HG02884 (cell line): ENCODE measurements around the gene RTN4RL1.

Experiments
- ATAC-seq: cut with Tn5 transposase; IDR thresholded peaks from one replicate; pipeline ENCODE4 v1.9.1; 2021; ENCODE audit warnings: mild to moderate bottlenecking, moderate library complexity; ENCODE audit not compliant: unreplicated experiment

RTN4RL1 gene

DNA sequence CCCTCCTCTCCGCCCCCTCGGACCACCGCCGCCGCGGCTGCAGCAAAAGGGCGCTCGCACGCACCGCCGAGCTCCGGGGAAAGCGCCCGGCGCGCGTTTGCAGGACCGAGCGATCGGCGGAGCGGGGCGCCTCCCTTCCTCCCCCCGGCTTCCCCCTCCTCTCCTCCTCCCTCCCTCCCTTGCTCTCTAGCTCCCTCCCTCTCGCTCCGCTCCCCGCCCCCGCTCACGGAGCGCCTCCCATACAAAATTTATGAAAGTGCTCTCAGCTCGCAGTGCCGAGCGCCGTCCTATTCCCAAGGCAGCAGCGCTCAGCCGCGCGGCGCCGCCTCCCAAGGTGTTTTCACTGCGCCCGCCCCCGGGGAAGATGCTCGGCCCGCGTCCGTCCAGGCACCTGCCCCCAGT lies at the start of gene RTN4RL1:
TSS of gene RTN4RL1 (minus strand) at position 115 of the 402 bp plus-strand sequence. CDS start 469 bp downstream, outside the sequence.
- ATAC-seq = no peak

DNA sequence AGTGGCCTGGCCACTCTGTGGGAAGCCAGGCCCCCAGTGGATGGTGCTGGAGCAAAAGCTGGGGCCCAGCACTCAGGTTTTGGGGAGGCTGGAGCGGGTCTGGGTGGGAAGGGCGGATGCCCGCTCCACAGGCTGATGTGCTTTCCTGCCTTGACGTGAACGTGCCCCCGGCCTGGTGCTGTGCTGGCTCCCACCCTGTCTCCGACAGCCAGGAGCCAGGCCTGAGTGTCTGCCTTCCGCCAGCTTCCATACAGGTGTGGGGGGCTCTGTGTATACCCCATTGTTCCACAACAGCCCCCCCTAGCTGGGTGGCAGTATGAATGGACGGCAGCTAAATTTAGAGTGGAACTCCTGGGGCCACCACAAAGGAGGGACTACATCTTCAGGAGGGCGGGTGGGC lies 49.8 kb upstream of the RTN4RL1 start:
- no peak for ATAC-seq

GRCh38 chr17:2071455-2072281 lies 46.5 kb upstream of the RTN4RL1 start:
- ATAC-seq = no peak

DNA sequence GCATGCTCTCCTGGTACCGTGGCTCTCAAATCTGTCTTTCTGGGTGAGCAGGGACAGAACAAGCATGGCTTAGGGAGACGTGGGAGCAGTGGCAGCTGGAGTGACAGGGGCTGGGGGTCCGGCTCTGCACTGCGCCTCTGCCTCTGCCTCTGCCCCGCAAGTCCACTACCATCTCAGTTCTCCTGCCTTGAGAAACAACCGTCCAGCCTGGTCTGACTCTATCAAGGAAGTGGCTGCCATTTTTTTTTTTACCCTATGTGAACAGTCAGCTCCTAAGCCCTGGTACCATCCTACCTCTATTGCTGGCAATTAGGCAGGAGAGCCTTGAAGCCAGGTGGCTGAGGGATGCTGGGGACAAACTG lies 45.9 kb upstream of the RTN4RL1 start:
- ATAC-seq = no peak

DNA sequence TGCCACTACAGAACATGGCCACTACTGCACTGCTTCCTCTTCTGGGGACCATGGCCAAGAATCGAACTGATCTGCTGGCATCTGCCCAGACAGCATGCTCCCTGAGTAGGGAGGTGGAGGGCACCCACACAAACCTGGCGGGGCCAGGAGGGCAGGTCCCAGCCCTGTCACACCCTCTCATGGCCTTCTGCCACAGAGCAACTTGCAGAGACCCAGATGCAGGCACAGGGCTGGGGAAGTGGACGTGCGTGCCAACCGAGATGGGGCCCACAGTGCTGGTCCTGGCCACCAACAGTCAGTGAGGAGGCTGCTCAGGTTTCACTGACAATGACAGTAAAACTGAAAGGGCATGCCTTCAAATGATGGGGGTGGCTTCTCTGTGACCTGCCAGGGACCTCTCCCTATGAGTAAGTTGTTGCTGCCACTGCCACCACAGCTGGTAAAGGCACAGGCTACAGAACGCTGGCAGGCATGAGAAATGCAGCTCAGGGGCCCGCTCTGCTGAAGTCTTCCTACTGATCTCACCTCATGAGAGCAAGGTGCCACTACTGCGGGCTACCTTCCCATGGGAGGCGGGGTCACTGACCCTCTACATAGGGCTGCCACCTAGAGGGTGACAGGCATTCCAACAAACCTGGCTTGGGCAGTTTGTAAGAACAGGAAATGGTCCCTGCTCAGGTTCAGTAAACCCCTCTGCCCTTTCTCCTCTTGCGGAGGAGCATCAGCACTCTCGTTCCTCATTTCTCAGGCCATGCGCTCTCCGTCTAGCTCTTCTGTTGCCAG lies 45.3 kb upstream of the RTN4RL1 start:
- ATAC-seq = peak; percentile 68

DNA sequence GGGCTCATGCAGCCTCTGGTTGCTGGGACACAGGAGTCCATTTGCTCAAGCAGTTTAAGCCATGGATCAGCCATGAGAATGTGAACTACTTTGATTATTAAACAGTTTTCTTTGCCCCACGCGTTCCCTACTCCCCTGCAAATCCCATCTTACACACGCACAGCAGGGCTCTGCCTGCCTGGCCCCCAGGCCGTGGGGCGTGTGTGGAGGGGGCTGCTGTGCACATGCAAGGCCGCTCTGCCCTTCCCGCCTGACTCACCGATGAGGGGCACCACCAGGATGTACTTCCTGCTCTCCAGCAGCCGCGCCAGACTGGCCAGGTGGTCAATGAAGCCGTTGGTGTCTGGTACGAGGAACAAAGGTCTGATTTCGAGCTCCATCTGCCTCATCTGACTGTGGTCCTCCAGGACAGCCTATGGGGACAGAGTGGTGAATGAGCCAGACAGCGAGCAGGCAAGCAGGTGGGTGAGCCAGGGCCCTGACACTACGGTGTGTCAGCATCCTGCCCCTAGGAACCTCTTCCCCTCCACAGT lies 43.5 kb upstream of the RTN4RL1 start:
- ATAC-seq = no peak

- no peak for ATAC-seq
Measured at GRCh38 chr17:2068031-2068518, 42.9 kb upstream of the RTN4RL1 start.

DNA sequence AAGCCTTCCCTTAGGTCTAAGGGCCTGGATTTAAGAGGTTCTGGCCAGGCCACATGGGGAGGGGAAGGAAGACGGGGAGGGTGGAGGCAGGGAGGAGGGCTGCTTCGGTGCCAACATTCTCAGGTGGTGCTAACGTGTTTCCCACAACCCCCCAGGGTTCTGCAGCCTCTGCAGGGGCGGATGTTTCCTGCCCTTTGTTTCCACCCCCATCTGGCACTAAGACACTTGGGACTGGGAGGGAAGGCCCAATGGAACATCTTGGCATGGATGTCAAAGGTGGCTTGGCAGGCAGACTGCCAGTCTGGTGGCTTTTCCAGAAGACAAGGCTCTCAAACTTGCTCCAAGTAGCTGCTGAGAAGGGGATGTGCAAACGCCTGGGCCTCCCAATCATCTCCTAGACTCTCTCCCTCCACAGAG lies 42.5 kb upstream of the RTN4RL1 start:
- ATAC-seq = no peak

DNA sequence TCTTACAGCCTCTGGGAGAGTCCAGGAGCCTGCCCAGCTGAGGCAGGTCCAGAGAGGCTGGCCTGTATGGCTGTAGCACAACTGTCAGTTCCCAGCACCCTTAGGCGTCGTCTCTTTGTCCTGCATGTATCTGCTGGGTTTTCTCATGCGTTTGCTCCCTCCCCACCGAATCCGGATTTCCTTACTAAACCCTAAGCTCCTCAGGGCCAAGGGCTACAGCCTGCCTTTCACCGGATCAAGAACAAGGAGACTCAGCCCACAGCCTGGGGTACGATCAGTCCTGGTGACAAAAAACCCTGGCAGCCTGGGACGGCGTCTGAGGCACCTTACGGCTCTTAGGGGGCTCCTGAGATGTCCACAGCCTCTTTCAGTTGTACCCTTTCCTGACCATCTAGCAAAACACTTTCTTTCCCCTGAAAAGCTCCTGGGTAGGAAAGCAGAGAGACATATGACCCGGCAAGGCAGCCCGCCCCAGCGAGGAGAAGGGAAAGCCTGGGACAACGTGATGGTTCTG lies 42.0 kb upstream of the RTN4RL1 start:
- no peak for ATAC-seq

DNA sequence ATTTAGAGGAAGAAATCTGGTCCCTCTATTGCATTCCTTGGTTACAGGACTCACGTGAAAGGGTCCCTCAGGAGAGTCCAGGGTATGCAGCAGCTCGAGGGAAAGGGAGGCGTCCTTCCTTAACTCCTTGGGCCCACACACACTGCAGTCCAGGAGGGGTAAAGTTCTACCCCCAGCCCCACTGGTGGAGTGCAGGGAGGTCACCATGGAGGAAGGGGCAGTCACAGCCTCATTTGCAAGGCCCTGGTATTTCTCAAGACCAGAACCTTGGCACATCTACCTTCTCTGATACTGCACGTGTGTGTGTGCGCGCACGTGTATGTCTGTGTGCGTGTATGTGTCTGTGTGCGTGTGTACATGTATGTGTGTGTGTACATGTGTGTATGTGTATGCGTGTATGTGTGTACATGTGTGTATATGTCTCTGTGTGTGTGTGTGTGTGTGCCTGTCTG lies 40.8 kb upstream of the RTN4RL1 start:
- no peak for ATAC-seq

GRCh38 chr17:2064980-2065785 lies 40.0 kb upstream of the RTN4RL1 start:
- ATAC-seq = no peak

- ATAC-seq = no peak
Measured at GRCh38 chr17:2064520-2064971, 39.4 kb upstream of the RTN4RL1 start.

DNA sequence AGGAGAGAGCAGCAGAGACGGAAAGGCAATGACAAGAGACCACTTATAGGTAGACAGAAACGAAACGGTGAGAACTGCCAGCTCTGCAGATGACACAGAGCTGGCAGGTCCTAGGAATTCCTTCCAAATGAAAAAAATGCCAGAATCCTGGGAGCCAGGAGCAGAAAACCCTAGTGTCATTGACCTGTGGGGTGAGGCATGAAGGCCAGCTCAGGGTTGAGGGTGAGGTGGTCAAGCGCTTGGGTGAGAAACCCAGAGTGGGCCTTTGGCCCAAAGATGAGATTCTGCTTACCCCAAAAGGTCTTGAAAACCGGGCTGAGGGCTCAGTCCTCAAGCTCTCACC lies 39.0 kb upstream of the RTN4RL1 start:
- ATAC-seq = no peak

DNA sequence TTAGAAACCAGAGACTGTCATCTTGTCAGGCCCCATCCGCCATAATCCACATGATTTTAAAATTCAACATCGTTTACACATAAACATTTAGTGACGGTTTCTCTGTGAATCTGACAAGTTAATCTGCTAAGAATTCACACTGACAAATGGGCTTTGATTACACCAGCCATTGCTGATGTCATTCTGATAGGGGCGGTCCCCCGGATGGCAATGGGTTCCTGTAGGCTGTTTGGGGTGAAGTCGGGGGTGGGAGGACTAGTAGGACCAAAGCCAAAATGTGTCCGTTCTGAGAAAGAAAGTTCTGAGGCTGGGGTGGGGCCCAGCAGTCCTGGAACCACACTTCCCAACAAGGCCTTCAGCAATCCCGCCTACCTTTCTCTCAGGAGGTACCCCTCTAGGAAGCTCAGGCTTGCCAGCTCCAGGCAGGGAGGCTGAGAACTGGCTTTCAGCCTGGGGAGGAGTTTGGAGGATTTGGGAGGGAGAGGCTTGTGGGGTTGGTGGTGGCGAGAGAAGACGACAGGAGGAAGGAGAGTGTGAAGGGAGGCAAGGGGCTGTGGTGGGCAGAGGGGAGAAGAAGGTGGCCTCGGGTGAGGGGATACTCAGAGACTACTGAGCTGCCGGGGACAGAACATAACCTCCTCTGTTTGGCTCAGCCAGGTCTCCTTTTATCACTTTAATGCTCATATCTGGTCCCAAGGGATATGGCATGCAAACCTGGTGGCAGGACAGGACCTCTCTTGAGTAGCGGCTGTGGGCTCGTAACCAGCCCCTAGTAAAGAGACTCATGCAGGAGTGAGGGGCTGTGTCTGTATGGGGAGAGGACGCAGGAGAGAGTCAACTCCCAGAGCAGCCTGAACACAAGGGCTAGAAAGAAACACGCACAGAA lies 38.4 kb upstream of the RTN4RL1 start:
- ATAC-seq = no peak

- ATAC-seq = no peak
Measured at GRCh38 chr17:2062571-2063183, 37.5 kb upstream of the RTN4RL1 start.

GRCh38 chr17:2061441-2061958 lies 36.4 kb upstream of the RTN4RL1 start:
- ATAC-seq = no peak

- ATAC-seq = no peak
Measured at GRCh38 chr17:2060681-2061440, 35.7 kb upstream of the RTN4RL1 start.

GRCh38 chr17:2060385-2060658 lies 35.2 kb upstream of the RTN4RL1 start:
- ATAC-seq = no peak
